Measurements from ENCODE around the gene ANKRD12. TPM values are rescaled to one million over a fixed set of nuclear protein-coding genes. Genes with fewer than 3 reads are reported as not detected.

Gene ANKRD12
- total RNA-seq, 4 donors from 2014 or later: 39.9 to 172 (median 58.9) TPM

DNA sequence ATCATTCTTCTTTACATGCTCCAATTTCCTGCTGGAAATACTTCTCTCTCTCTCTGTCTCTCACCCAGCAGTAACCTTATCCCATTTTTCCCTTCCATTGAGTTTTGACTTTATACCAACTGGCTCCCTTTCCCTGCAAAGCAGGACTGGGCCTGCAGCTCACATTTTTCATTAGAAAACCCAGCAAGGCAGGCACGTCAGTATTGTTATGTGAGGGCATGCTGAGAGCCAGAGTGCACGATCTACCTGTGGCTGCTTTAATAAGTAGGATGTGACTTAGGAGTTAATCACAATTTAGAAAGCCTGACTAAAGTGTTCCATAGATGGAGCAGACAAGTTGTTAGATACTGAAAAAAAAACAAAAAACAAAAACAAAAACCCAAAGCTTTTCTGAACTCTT lies 39.2 kb upstream of the ANKRD12 start:
- Histone ChIP-seq H3K27ac (no peak overlapping the region), H3K9me3 (no peaks in the 10 kb centered on the region), H3K4me3 (no peak overlapping the region), H3K4me1 (peaks cover 0 to 11% (median 4%) of the 10 kb centered on the region in 4 donors), H3K27me3 (no peaks in the 10 kb centered on the region), H3K36me3 (no peaks in the 10 kb centered on the region)
- TF ChIP-seq, protein P1, sequence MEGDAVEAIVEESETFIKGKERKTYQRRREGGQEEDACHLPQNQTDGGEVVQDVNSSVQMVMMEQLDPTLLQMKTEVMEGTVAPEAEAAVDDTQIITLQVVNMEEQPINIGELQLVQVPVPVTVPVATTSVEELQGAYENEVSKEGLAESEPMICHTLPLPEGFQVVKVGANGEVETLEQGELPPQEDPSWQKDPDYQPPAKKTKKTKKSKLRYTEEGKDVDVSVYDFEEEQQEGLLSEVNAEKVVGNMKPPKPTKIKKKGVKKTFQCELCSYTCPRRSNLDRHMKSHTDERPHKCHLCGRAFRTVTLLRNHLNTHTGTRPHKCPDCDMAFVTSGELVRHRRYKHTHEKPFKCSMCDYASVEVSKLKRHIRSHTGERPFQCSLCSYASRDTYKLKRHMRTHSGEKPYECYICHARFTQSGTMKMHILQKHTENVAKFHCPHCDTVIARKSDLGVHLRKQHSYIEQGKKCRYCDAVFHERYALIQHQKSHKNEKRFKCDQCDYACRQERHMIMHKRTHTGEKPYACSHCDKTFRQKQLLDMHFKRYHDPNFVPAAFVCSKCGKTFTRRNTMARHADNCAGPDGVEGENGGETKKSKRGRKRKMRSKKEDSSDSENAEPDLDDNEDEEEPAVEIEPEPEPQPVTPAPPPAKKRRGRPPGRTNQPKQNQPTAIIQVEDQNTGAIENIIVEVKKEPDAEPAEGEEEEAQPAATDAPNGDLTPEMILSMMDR (IDR thresholded peaks at IDR 0.05): no peak
- TF ChIP-seq POLR2A (IDR thresholded peaks at IDR 0.05): no peak
- DNase-seq: no peak

DNA sequence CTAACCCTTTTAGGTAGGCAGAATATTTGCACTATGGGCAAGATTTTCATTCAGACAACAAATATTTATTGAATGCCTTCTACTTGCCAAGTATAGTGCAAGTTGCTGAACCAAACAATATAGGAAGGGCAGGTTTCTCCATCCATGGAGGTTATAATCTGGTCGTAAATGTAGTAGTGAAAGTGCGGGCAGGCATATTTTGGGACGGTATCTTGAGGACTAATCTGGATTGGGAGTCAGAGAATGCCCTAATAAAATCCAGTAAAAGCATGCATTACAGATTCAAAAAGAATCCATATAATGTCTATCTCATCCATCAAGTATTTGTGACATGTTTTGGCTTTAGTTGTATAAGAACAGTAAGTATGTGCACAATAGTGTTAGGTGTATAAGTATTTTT lies 35.8 kb upstream of the ANKRD12 start:
- H3K36me3 ChIP-seq: no peaks in the 10 kb centered on the region
- DNase-seq: no peak
- H3K27me3 ChIP-seq: no peaks in the 10 kb centered on the region
- no peak overlapping the region for H3K27ac ChIP-seq
- no peak overlapping the region for H3K4me3 ChIP-seq
- H3K9me3 ChIP-seq: no peaks in the 10 kb centered on the region
- peaks cover 0 to 19% (median 7%) of the 10 kb centered on the region in 4 donors for H3K4me1 ChIP-seq
- TF ChIP-seq POLR2A (IDR thresholded peaks at IDR 0.05): no peak
- TF ChIP-seq, protein P1 (IDR thresholded peaks at IDR 0.05): no peak

DNA sequence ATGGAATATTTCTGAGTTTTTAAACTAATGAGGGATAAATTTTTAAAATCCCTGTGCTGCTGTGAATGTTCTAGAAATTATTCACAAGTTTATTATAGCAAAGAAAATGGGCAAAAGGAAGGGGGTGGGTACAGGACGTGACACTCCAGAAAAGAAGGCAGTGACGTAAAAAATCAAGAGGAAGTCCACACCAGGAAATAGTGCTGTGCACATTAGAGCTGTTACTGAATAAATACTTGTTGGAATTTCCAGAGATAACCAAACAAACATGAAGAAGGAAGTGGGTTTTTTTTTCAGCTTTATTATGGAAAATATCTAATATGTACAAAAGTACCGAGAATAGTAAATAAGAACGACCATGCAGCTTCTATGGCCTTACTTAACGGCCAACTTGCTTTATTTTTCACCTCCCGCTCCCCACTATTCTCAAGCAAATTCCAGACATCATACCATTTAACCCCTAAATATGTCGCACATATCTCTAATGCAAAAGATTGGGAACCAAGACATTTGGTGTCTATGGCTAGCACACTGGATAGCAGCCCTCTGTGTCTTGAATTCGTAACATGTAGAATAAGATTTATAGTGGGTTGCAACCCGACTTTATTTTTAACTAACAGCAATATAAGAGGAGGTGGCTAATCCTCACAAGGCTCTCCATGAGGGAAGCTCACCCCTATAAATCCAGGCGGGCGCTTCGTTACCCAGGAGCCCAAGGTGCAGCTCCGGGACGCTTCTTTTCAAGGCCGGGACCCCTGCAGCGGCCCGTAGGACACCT lies 34.7 kb upstream of the ANKRD12 start:
- H3K9me3 ChIP-seq: no peaks in the 10 kb centered on the region
- no peaks in the 10 kb centered on the region for H3K27me3 ChIP-seq
- H3K4me1 ChIP-seq: peaks cover 0 to 30% (median 7%) of the 10 kb centered on the region in 4 donors
- TF ChIP-seq, protein P1 (IDR thresholded peaks at IDR 0.05): no peak
- TF ChIP-seq POLR2A (IDR thresholded peaks at IDR 0.05): no peak
- H3K4me3 ChIP-seq: peak overlapping the region; percentile 63 to 79 (median 72)
- H3K36me3 ChIP-seq: no peaks in the 10 kb centered on the region
- no peak for DNase-seq
- H3K27ac ChIP-seq: peak overlapping the region; percentile 91 to 96 (median 92)

DNA sequence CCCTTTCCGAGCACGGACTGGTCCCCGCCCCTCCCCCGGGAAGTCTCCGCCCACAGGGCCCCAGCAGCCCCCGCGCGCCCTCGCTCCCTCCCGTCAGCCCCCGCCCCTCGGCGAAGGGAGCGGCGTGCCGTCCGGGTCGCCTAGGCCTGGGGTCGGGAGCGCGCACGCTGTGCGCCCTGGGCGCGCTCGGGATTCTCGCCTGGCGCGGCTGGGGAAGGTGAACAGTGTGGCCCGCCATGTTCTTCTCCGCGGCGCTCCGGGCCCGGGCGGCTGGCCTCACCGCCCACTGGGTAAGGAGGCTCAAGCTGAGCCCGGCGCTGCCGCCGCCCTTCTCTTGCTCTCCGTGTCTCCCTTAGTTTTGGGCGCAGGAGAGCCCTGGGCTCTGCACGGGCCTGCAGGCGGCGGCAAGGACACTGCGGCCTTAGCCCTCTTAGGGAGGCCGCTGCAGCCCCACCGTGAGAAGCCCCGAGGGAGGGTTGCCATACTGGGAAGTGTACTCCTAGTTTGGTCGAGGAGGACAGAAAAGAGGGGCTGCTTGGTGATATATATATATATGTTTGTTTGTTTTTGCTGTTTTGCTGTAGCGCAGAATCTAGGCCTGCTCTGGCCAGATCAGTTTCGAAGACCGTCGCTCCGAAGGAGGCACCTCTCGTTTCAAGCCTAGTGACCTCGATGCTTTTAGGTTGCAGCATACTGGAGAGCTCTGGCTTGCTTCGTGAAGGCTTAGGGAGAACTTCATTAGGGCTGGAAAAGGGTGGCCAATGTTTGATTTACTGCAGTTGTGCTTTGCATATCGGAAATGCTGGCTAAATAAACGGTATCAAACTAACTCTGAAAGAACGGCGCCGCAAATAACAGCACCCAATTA lies 33.8 kb upstream of the ANKRD12 start, which contains the start of gene NDUFV2:
TSS of gene NDUFV2 (plus strand) at position 192 of the 868 bp plus-strand sequence. CDS start at position 237, 45 bp downstream.
- Histone ChIP-seq H3K4me1 (peaks cover 0 to 38% (median 8%) of the 10 kb centered on the region in 4 donors), H3K27ac (peak within 1 kb of the TSS; percentile 91 to 96 (median 92)), H3K27me3 (no peaks in the 10 kb centered on the region), H3K4me3 (peak within 1 kb of the TSS; percentile 63 to 79 (median 72)), H3K9me3 (no peaks in the 10 kb centered on the region), H3K36me3 (no peaks in the 10 kb centered on the region)
- TF ChIP-seq, protein P1 (IDR thresholded peaks at IDR 0.05): no peak
- peak; percentile 83 to 92 for TF ChIP-seq POLR2A (IDR thresholded peaks at IDR 0.05)
- peak; percentile 95 to 99 (median 98) for DNase-seq

GRCh38 chr18:9103376-9103873 lies 33.2 kb upstream of the ANKRD12 start:
- H3K4me1 ChIP-seq: peaks cover 0 to 44% (median 10%) of the 10 kb centered on the region in 4 donors
- no peaks in the 10 kb centered on the region for H3K27me3 ChIP-seq
- no peak for TF ChIP-seq POLR2A (IDR thresholded peaks at IDR 0.05)
- TF ChIP-seq, protein P1 (IDR thresholded peaks at IDR 0.05): peak in 1 of 6 experiments; percentile 20
- no peaks in the 10 kb centered on the region for H3K9me3 ChIP-seq
- no peaks in the 10 kb centered on the region for H3K36me3 ChIP-seq
- H3K27ac ChIP-seq: peak overlapping the region; percentile 91 to 96 (median 92)
- peak overlapping the region; percentile 63 to 79 (median 72) for H3K4me3 ChIP-seq
- no peak for DNase-seq

Data from Peyer's patch (tissue), 4 donors.